Stimulated activated effector memory CD8-positive, alpha-beta T cell treated with anti-CD3 and anti-CD28 coated beads, Interleukin-12 subunit alpha, Interleukin-12 subunit beta, amount 100 ng/mL, for 72 hours (primary cell): ENCODE data around the gene MED12L.

ENCODE experiments used
- ATAC-seq: fragments of 150-1000 bp; cut with Tn5 transposase; 2 replicates; pipeline ENCODE4 v1.10.0; 2021
- DNase-seq, 2 donors: peaks; one replicate each; pipeline ENCODE4 v3.0.0; 2021 to 2022; ENCODE audit warnings: low spot score in 2 of 2
- H3K27ac Mint-ChIP-seq: one replicate; pipeline ENCODE4 v1.8.0; 2022; ENCODE audit warnings: mild to moderate bottlenecking, mixed read lengths
- H3K36me3 Mint-ChIP-seq: one replicate; pipeline ENCODE4 v1.8.0; 2022; ENCODE audit warnings: mild to moderate bottlenecking, mixed read lengths
- H3K4me1 Mint-ChIP-seq: one replicate; pipeline ENCODE4 v1.8.0; 2022; ENCODE audit warnings: mixed read lengths
- H3K4me3 Mint-ChIP-seq: one replicate; pipeline ENCODE4 v1.8.0; 2022; ENCODE audit warnings: mild to moderate bottlenecking, mixed read lengths
- H3K9me3 Mint-ChIP-seq: one replicate; pipeline ENCODE4 v1.8.0; 2022; ENCODE audit warnings: mixed read lengths

The MED12L gene

DNA sequence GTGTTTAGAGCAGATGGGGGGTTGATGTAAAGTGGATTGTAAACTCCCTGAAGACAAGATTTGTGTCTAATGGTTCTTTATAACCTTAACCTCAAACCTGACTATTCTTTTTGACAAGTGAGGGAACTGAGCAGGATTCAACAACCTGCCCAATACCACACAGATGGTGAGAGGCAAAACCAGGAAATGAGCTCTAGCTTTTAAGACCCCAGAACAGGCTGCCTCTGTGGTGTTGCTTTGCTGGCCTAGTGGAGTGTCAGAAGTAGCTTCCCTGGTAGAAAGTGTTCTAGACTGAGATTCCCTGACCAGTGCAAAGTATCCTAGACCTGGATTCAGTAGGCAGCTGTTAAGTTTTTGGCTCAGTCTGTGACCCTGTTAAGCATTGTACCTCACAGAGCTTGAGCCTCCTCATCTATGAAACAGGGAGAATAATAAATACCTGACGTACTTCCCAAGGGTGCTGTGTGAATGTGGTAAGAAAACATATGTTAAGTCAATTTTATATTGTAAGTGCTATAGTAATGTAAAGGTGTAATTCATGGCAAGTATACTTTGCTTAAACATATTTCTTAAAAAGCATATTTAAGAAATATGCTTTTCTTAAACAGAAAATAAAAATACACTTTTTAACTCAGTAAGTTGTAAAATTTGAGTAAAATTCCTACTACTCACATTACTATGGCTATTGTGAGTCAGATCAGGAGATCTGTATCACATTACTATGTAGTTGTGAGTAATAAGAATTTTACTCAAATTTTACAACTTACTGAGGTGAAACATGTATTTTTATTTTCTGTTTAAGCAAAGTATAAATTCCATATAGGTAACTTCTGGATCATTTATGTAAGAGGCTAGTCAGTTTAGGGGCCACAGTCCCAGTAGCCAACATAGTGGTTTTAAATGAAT, 222.4 kb downstream of the MED12L start:
- H3K27ac Mint-ChIP-seq, result peak overlapping the region; percentile 29
- H3K36me3 Mint-ChIP-seq, result no peaks in the 10 kb centered on the region
- peak in 1 of 2 donors; percentile 47 for DNase-seq
- ATAC-seq, result peak; percentile 76
- H3K4me3 Mint-ChIP-seq, result no peak overlapping the region
- H3K9me3 Mint-ChIP-seq, result no peaks in the 10 kb centered on the region
- peaks cover 34% of the 10 kb centered on the region for H3K4me1 Mint-ChIP-seq

DNA sequence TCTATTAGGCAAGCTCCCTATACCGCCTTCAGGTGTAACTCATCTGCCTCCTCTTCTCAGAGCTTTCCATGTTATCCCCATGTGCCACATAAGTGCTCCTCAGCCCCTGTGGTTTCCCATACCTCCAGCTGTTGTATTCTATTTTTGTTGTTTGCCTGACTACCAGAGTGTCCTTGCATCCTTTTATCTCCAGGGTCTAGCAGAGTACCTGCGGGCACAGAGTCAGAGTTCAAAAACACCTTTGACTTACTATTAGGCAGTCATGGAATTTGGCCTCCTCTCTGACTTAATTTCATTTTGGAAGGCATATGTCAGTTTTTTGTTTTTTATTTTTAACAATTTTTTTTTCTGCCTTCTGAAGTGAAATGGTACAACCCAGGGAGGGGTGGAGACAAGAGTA, 224.1 kb downstream of the MED12L start:
- Mint-ChIP-seq H3K9me3 (no peaks in the 10 kb centered on the region), H3K4me1 (peaks cover 21% of the 10 kb centered on the region), H3K27ac (no peak overlapping the region), H3K4me3 (no peak overlapping the region), H3K36me3 (no peaks in the 10 kb centered on the region)
- DNase-seq (no peak), ATAC-seq (no peak)

DNA sequence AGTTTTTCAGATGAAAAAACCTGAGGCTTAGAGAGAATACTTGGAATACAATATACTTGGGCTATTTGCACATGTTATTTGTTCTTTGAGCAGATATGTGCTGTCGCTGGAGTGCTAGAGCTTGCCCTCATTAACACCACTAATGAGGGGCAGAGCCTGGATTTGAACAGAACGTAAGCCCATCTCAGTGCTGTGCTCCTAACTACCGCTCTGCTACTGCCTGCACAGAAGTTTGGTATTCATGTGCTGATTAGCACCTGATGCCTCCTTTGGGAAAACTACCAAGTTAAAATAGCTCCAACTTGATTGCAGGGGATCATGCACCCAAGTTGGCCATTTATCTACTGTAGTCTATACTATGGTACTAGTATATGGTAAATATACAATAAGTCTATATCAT, 227.5 kb downstream of the MED12L start:
- no peak overlapping the region for H3K27ac Mint-ChIP-seq
- DNase-seq (no peak), ATAC-seq (no peak)
- no peak overlapping the region for H3K4me3 Mint-ChIP-seq
- peaks cover 10% of the 10 kb centered on the region for H3K4me1 Mint-ChIP-seq
- H3K36me3 Mint-ChIP-seq, result no peaks in the 10 kb centered on the region
- no peaks in the 10 kb centered on the region for H3K9me3 Mint-ChIP-seq

GRCh38 chr3:151314137-151314536, 228.7 kb downstream of the MED12L start:
- Mint-ChIP-seq H3K4me1 (peaks cover 10% of the 10 kb centered on the region), H3K9me3 (no peaks in the 10 kb centered on the region), H3K4me3 (no peak overlapping the region), H3K36me3 (no peaks in the 10 kb centered on the region), H3K27ac (no peak overlapping the region)
- no peak for ATAC-seq
- no peak for DNase-seq

- no peak overlapping the region for H3K27ac Mint-ChIP-seq
- H3K4me3 Mint-ChIP-seq, result peak overlapping the region; percentile 2
- H3K9me3 Mint-ChIP-seq, result no peaks in the 10 kb centered on the region
Measured at GRCh38 chr3:151314593-151314992, 229.1 kb downstream of the MED12L start.

GRCh38 chr3:151315136-151315535, 229.7 kb downstream of the MED12L start:
- peaks cover 10% of the 10 kb centered on the region for H3K4me1 Mint-ChIP-seq
- H3K27ac Mint-ChIP-seq, result no peak overlapping the region
- H3K4me3 Mint-ChIP-seq, result peak overlapping the region; percentile 2
- DNase-seq (no peak), ATAC-seq (no peak)
- no peaks in the 10 kb centered on the region for H3K36me3 Mint-ChIP-seq
- H3K9me3 Mint-ChIP-seq, result no peaks in the 10 kb centered on the region

More at GRCh38 chr3:151314593-151314992, 229.1 kb downstream of the MED12L start:
- DNase-seq (no peak), ATAC-seq (no peak)
- H3K4me1 Mint-ChIP-seq, result peaks cover 10% of the 10 kb centered on the region
- no peaks in the 10 kb centered on the region for H3K36me3 Mint-ChIP-seq

DNA sequence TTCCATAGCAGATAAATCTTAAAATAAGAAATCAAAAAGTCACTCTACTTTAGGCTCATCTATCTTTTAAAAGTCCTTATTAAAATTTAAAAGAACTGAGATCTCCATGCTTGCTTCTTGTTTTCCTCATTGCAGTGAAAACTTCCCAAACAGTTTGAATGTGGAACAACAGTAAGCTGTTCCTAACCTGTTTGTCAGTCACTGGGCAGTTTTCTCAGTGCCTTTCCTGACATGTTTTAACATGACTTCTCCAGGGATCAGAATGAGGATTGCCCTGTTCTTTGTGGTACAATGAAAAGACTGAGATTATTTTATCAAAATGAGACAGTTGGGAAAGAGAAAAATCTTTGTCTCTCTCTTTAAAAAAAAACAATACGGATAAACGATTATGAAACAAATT, 230.4 kb downstream of the MED12L start:
- H3K27ac Mint-ChIP-seq, result peak overlapping the region; percentile 63
- H3K4me1 Mint-ChIP-seq, result peaks cover 13% of the 10 kb centered on the region
- no peak for ATAC-seq
- H3K36me3 Mint-ChIP-seq, result no peaks in the 10 kb centered on the region
- H3K9me3 Mint-ChIP-seq, result no peaks in the 10 kb centered on the region
- H3K4me3 Mint-ChIP-seq, result peak overlapping the region; percentile 7
- no peak for DNase-seq

DNA sequence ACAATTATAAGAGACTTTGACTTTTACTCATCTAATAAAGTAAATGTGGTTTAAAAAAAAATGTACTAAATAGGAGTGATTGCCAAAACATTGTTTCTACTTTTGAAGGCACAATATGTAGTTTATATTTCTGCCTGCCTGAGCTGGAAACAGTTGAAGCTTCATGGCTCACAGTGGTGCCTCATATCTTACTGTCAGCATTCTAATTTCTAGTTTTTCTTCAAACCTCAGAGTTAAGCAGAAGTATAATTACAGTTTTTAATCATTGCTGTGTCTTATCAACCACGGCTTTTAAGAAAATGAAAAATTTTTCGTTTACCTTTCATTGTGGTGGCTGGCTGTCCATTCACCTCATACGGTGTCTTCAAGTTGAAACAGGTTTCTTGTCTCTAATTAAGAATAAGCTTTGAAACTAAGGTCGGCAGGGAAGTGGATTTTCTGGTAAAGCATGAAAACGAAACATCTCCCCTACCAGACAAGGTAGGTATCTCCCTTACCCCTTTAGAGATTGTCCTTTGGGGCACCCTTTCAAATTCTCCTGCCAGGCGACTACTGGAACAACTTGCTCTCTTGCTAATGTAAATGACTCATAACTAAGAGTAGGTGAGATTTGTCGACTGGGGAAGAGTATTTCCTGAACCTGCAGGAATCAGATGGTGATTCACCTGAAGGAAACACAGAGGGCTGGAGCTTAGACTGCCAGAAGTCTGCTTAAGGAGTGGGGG, 231.0 kb downstream of the MED12L start, which contains the start of gene GPR87:
GPR87 (minus strand) TSS at position 554 of the 725 bp plus-strand sequence. CDS start 16,720 bp downstream, outside the sequence.
- peak in 1 of 2 donors; percentile 62 for DNase-seq
- Mint-ChIP-seq H3K36me3 (no peaks in the 10 kb centered on the region), H3K9me3 (no peaks in the 10 kb centered on the region), H3K4me3 (peak within 1 kb of the TSS; percentile 7), H3K4me1 (peaks cover 16% of the 10 kb centered on the region), H3K27ac (peak within 1 kb of the TSS; percentile 63)
- peak; percentile 88 for ATAC-seq

GRCh38 chr3:151318313-151318712, 232.8 kb downstream of the MED12L start:
- Mint-ChIP-seq H3K9me3 (no peaks in the 10 kb centered on the region), H3K4me3 (no peak overlapping the region), H3K27ac (no peak overlapping the region), H3K4me1 (peaks cover 20% of the 10 kb centered on the region), H3K36me3 (no peaks in the 10 kb centered on the region)
- DNase-seq (no peak), ATAC-seq (no peak)

DNA sequence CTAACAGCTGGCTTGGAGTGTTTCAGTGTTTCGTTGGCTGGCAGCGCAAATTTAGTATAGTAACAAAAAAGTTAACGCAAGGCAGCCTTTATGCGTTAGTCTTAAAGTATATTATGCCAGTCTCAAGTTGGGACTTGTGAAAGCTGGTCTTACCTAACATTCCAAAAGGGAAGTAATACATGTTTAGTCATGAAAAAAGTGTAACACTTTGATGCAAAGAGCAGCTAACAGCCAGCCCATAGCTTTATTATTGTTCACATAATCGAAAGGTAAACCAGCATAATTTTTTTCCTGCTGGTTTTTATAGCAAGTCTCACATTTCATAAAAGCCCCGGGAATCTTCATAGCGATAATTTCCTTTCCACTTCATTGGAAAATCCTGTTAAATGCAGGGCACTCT, 233.5 kb downstream of the MED12L start:
- Mint-ChIP-seq H3K4me1 (peaks cover 20% of the 10 kb centered on the region), H3K4me3 (no peak overlapping the region), H3K36me3 (no peaks in the 10 kb centered on the region), H3K9me3 (no peaks in the 10 kb centered on the region), H3K27ac (no peak overlapping the region)
- DNase-seq, result no peak
- no peak for ATAC-seq

DNA sequence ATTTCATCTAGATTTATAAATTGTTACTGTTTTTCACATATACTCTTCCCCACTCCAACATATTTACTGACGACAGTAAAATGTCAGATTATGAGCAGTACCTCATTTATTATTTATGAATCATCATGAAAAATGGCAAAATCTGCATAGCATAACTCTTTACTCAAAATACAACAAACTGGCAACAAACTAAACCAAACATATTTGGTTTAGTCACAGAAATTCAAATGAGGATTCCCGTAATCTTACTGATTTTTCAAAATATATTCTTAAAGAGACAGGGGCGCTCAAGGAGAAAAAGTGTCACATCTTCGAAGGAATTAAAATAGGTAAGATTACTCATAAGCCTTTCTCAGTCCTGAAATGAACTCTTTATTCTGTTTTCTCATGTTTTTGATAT, 234.2 kb downstream of the MED12L start:
- ATAC-seq, result peak; percentile 35
- Mint-ChIP-seq H3K27ac (no peak overlapping the region), H3K4me3 (no peak overlapping the region), H3K9me3 (no peaks in the 10 kb centered on the region), H3K4me1 (peaks cover 20% of the 10 kb centered on the region), H3K36me3 (no peaks in the 10 kb centered on the region)
- no peak for DNase-seq

DNA sequence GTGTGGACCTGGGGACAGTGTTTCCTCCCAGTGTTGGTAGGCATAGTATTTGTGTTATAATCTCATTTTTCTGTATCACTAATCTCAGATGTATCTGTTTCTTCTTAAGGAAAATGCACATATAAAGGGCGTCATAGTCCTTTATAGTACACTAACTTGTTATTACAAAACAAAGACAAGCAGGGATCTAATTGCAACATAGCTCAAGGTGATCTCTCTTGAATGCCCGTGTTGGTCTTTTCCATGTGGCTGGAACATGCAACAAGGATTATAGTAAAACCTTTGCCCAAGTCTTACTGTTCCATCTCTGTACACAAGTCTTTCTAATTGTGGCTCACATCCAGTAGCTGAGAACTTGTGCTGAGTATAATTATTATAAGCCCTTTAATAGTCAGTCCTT, 234.7 kb downstream of the MED12L start:
- peaks cover 20% of the 10 kb centered on the region for H3K4me1 Mint-ChIP-seq
- H3K36me3 Mint-ChIP-seq, result no peaks in the 10 kb centered on the region
- H3K4me3 Mint-ChIP-seq, result no peak overlapping the region
- no peak overlapping the region for H3K27ac Mint-ChIP-seq
- H3K9me3 Mint-ChIP-seq, result no peaks in the 10 kb centered on the region
- DNase-seq, result no peak
- no peak for ATAC-seq

DNA sequence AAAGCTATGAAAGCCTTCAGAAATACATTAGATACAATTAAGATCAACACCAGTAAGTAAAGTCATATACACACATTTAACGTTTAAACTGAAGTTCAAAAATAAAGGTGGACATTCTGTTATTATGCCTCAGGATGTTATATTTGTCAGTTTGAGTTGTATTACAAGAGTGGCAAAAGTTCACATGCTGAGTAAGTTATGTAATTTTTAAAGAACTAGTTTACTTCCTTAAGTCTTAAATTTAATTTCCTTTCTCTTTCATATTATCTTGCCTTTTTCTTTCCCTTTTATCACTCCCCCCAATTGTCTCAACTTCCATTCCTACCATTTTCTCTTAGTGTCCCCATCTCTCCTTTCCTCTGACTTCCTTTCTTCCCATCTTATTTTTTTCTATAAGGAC, 236.1 kb downstream of the MED12L start:
- H3K36me3 Mint-ChIP-seq, result no peaks in the 10 kb centered on the region
- DNase-seq (no peak), ATAC-seq (no peak)
- no peak overlapping the region for H3K27ac Mint-ChIP-seq
- H3K4me1 Mint-ChIP-seq, result peaks cover 14% of the 10 kb centered on the region
- no peaks in the 10 kb centered on the region for H3K9me3 Mint-ChIP-seq
- no peak overlapping the region for H3K4me3 Mint-ChIP-seq

GRCh38 chr3:151322511-151322910, 237.0 kb downstream of the MED12L start:
- no peak for DNase-seq
- ATAC-seq, result no peak
- Mint-ChIP-seq H3K9me3 (no peaks in the 10 kb centered on the region), H3K36me3 (no peaks in the 10 kb centered on the region), H3K27ac (no peak overlapping the region), H3K4me3 (no peak overlapping the region), H3K4me1 (peaks cover 10% of the 10 kb centered on the region)

- H3K4me1 Mint-ChIP-seq, result peaks cover 8% of the 10 kb centered on the region
- no peak for DNase-seq
Measured at GRCh38 chr3:151327571-151328198, 242.2 kb downstream of the MED12L start.

More at GRCh38 chr3:151327571-151328198, 242.2 kb downstream of the MED12L start:
- no peaks in the 10 kb centered on the region for H3K9me3 Mint-ChIP-seq
- H3K4me3 Mint-ChIP-seq, result peak overlapping the region; percentile 31
- no peaks in the 10 kb centered on the region for H3K36me3 Mint-ChIP-seq
- no peak overlapping the region for H3K27ac Mint-ChIP-seq
- ATAC-seq, result no peak
